Measurements from ENCODE around the gene DZIP3. TPM values are rescaled to one million over a fixed set of nuclear protein-coding genes. Genes with fewer than 3 reads are reported as not detected.
A peak's percentile ranks its signal among the peaks of the same experiment; 100 is the strongest.

DZIP3 gene
- total RNA-seq = 1 to 10 TPM; 6.8 to 8.5 TPM

- peak within 1 kb of the TSS; percentile 80 to 82 for H3K9ac ChIP-seq (ENCODE audit: low read depth in 2 of 2, low read length in 2 of 2)
- H3K36me3 ChIP-seq = no peaks in the 10 kb centered on the region
- no peaks in the 10 kb centered on the region for H3K9me3 ChIP-seq
- no peak for TF ChIP-seq CTCF (IDR thresholded peaks at IDR 0.05)
- no peaks in the 10 kb centered on the region for H3K27me3 ChIP-seq
- peak within 1 kb of the TSS; percentile 78 for H3K4me3 ChIP-seq
- H3K4me1 ChIP-seq = peaks cover 6% of the 10 kb centered on the region
- peak; percentile 87 for DNase-seq
- intact Hi-C loops (cut with DNase I) = no loop called here
- peak within 1 kb of the TSS; percentile 82 for H3K27ac ChIP-seq
These were observed at the start of gene DZIP3, which contains the start of gene CIP2A for GRCh38 chr3:108589081-108589997. Gene DZIP3, plus strand, starts transcription at chr3:108589722. Its CDS starts 15,685 bp downstream, at chr3:108605407. Gene CIP2A, minus strand, starts transcription at chr3:108589438. Its CDS starts 63 bp downstream, at chr3:108589375.

GRCh38 chr3:108546247-108546646 lies 43.3 kb upstream of the DZIP3 start:
- no peak overlapping the region for H3K9ac ChIP-seq (ENCODE audit: low read depth in 2 of 2, low read length in 2 of 2)
- no peaks in the 10 kb centered on the region for H3K9me3 ChIP-seq
- no peak overlapping the region for H3K4me3 ChIP-seq

GRCh38 chr3:108546692-108547091 lies 42.8 kb upstream of the DZIP3 start:
- DNase-seq = no peak
- no peaks in the 10 kb centered on the region for H3K4me1 ChIP-seq
- no peak overlapping the region for H3K9ac ChIP-seq (ENCODE audit: low read depth in 2 of 2, low read length in 2 of 2)
- no peak for TF ChIP-seq CTCF (IDR thresholded peaks at IDR 0.05)
- no peak overlapping the region for H3K27ac ChIP-seq
- H3K27me3 ChIP-seq = no peaks in the 10 kb centered on the region
- H3K4me3 ChIP-seq = no peak overlapping the region
- no peaks in the 10 kb centered on the region for H3K36me3 ChIP-seq
- no peaks in the 10 kb centered on the region for H3K9me3 ChIP-seq
- intact Hi-C loops (cut with DNase I) = no loop called here

More at GRCh38 chr3:108546247-108546646, 43.3 kb upstream of the DZIP3 start:
- intact Hi-C loops (cut with DNase I) = no loop called here
- H3K27ac ChIP-seq = no peak overlapping the region
- H3K27me3 ChIP-seq = no peaks in the 10 kb centered on the region
- no peak for DNase-seq
- TF ChIP-seq CTCF (IDR thresholded peaks at IDR 0.05) = no peak
- H3K4me1 ChIP-seq = no peaks in the 10 kb centered on the region
- H3K36me3 ChIP-seq = no peaks in the 10 kb centered on the region

GRCh38 chr3:108548304-108548703 lies 41.2 kb upstream of the DZIP3 start:
- Histone ChIP-seq H3K4me1 (no peaks in the 10 kb centered on the region), H3K27me3 (no peaks in the 10 kb centered on the region), H3K9me3 (no peaks in the 10 kb centered on the region), H3K4me3 (no peak overlapping the region), H3K36me3 (no peaks in the 10 kb centered on the region), H3K27ac (no peak overlapping the region), H3K9ac (ENCODE audit: low read depth in 2 of 2, low read length in 2 of 2) (no peak overlapping the region)
- DNase-seq = no peak
- TF ChIP-seq CTCF (IDR thresholded peaks at IDR 0.05) = no peak
- intact Hi-C loops (cut with DNase I) = no loop called here

GRCh38 chr3:108548886-108549285 lies 40.6 kb upstream of the DZIP3 start:
- no peak for TF ChIP-seq CTCF (IDR thresholded peaks at IDR 0.05)
- Histone ChIP-seq H3K27me3 (no peaks in the 10 kb centered on the region), H3K27ac (no peak overlapping the region), H3K9ac (ENCODE audit: low read depth in 2 of 2, low read length in 2 of 2) (no peak overlapping the region), H3K4me3 (no peak overlapping the region), H3K4me1 (no peaks in the 10 kb centered on the region), H3K36me3 (no peaks in the 10 kb centered on the region), H3K9me3 (no peaks in the 10 kb centered on the region)
- intact Hi-C loops (cut with DNase I) = no loop called here
- no peak for DNase-seq
